HEK293 (cell line): Measurements from ENCODE around the gene PRDM10.

Experiments used
- CTCF ChIA-PET: fragments of 350-600 bp; formaldehyde crosslinking; extraction: SDS; loops from one replicate; lab custom pipeline; 2021; ENCODE audit warnings: antibody characterized with exemption; lab: Yijun Ruan, JAX
- POLR2A ChIA-PET: fragments of 300-600 bp; formaldehyde crosslinking; extraction: SDS; loops from one replicate; lab custom pipeline; 2020; ENCODE audit warnings: antibody characterized with exemption, inconsistent platforms; lab: Yijun Ruan, JAX
- H3K27ac ChIP-seq: fragments of 200-500 bp; sonication (Bioruptor generic); 2 replicates; pipeline ENCODE4 v1.5.1; 2014; ENCODE audit warnings: low read depth, low read length, control low read depth, inconsistent platforms; ENCODE audit errors: extremely low read depth
- H3K36me3 ChIP-seq, 2 experiments: fragments of 200-500 bp in 1 of 2; sonication (Bioruptor generic) in 1 of 2; 1 replicate in 1 of 2; 2 replicates in 1 of 2; pipeline ENCODE4 v1.5.1; 2014 to 2017; ENCODE audit warnings: inconsistent platforms in 2 of 2, low read length in 2 of 2; ENCODE audit not compliant: control insufficient read depth in 2 of 2, insufficient read depth in 1 of 2
- H3K4me1 ChIP-seq: fragments of 200-500 bp; sonication (Bioruptor generic); 2 replicates; pipeline ENCODE4 v1.5.1; 2014; ENCODE audit warnings: mild to moderate bottlenecking, low read length, inconsistent platforms; ENCODE audit not compliant: control insufficient read depth, insufficient read depth
- H3K4me3 ChIP-seq: 2 replicates; pipeline ENCODE4 v1.5.1; 2011; ENCODE audit warnings: low read depth, mild to moderate bottlenecking, control low read depth, low read length, moderate library complexity
- H3K9me3 ChIP-seq: fragments of 200-500 bp; sonication (Bioruptor generic); 2 replicates; pipeline ENCODE4 v1.5.1; 2014; ENCODE audit warnings: low read depth, low read length, inconsistent platforms; ENCODE audit not compliant: control insufficient read depth, insufficient read depth
- BCL11A ChIP-seq: fragments of 450-650 bp; formaldehyde crosslinking; IDR thresholded peaks from 2 replicates; pipeline ENCODE4 v1.5.1; 2016; ENCODE audit warnings: low read depth, missing biosample characterization, missing genetic modification characterization
- BCL11B ChIP-seq: fragments of 450-650 bp; formaldehyde crosslinking; IDR thresholded peaks from 2 replicates; pipeline ENCODE4 v1.5.1; 2016; ENCODE audit warnings: low read depth, missing biosample characterization, missing genetic modification characterization
- GLIS1 ChIP-seq: fragments of 450-650 bp; formaldehyde crosslinking; IDR thresholded peaks from 2 replicates; pipeline ENCODE4 v1.5.1; 2016; ENCODE audit warnings: missing biosample characterization, missing genetic modification characterization
- GLIS2 ChIP-seq: fragments of 450-650 bp; formaldehyde crosslinking; IDR thresholded peaks from 2 replicates; pipeline ENCODE4 v1.5.1; 2016; ENCODE audit warnings: missing biosample characterization, missing genetic modification characterization
- HOXD13 ChIP-seq: sonication (generic); formaldehyde crosslinking; IDR thresholded peaks from 2 replicates; pipeline ENCODE4 v1.8.0; 2022; ENCODE audit warnings: missing genetic modification reagents, borderline replicate concordance
- MZF1 ChIP-seq: fragments of 450-650 bp; formaldehyde crosslinking; IDR thresholded peaks from 2 replicates; pipeline ENCODE4 v1.5.1; 2017; ENCODE audit warnings: missing biosample characterization, missing genetic modification characterization, borderline replicate concordance
- PBX3 ChIP-seq: sonication (generic); formaldehyde crosslinking; IDR thresholded peaks from 2 replicates; pipeline ENCODE4 v1.8.1; 2022; ENCODE audit warnings: mild to moderate bottlenecking, moderate library complexity, missing genetic modification reagents
- PRDM10 ChIP-seq: fragments of 450-650 bp; formaldehyde crosslinking; IDR thresholded peaks from 2 replicates; pipeline ENCODE4 v1.5.1; 2016; ENCODE audit warnings: missing biosample characterization, missing genetic modification characterization
- RBAK ChIP-seq: fragments of 450-650 bp; formaldehyde crosslinking; IDR thresholded peaks from 2 replicates; pipeline ENCODE4 v1.5.1; 2016; ENCODE audit warnings: missing biosample characterization, missing genetic modification characterization
- REPIN1 ChIP-seq: fragments of 450-650 bp; formaldehyde crosslinking; IDR thresholded peaks from 2 replicates; pipeline ENCODE4 v1.5.1; 2017; ENCODE audit warnings: missing biosample characterization, missing genetic modification characterization, low read depth
- SCRT2 ChIP-seq: fragments of 450-650 bp; formaldehyde crosslinking; IDR thresholded peaks from 2 replicates; pipeline ENCODE4 v1.5.1; 2016; ENCODE audit warnings: missing biosample characterization, missing genetic modification characterization
- SP2 ChIP-seq: fragments of 450-650 bp; formaldehyde crosslinking; IDR thresholded peaks from 2 replicates; pipeline ENCODE4 v1.5.1; 2016; ENCODE audit warnings: missing biosample characterization, missing genetic modification characterization
- SP7 ChIP-seq: fragments of 450-650 bp; formaldehyde crosslinking; IDR thresholded peaks from 2 replicates; pipeline ENCODE4 v1.5.1; 2016; ENCODE audit warnings: missing biosample characterization, missing genetic modification characterization
- ZBTB17 ChIP-seq: fragments of 450-650 bp; formaldehyde crosslinking; IDR thresholded peaks from 2 replicates; pipeline ENCODE4 v1.5.1; 2016; ENCODE audit warnings: missing biosample characterization, missing genetic modification characterization
- ZBTB21 ChIP-seq: fragments of 450-650 bp; formaldehyde crosslinking; IDR thresholded peaks from 2 replicates; pipeline ENCODE4 v1.5.1; 2017; ENCODE audit warnings: missing biosample characterization, missing genetic modification characterization
- ZBTB44 ChIP-seq: fragments of 450-650 bp; IDR thresholded peaks from 2 replicates; pipeline ENCODE4 v1.5.1; 2018; ENCODE audit warnings: missing biosample characterization, mild to moderate bottlenecking, missing genetic modification characterization
- ZNF121 ChIP-seq: fragments of 450-650 bp; formaldehyde crosslinking; IDR thresholded peaks from 2 replicates; pipeline ENCODE4 v1.5.1; 2016; ENCODE audit warnings: missing biosample characterization, missing genetic modification characterization
- ZNF23 ChIP-seq: fragments of 450-650 bp; formaldehyde crosslinking; IDR thresholded peaks from 2 replicates; pipeline ENCODE4 v1.5.1; 2016; ENCODE audit warnings: missing biosample characterization, missing genetic modification characterization, borderline replicate concordance
- ZNF354C ChIP-seq: fragments of 450-650 bp; formaldehyde crosslinking; IDR thresholded peaks from 2 replicates; pipeline ENCODE4 v1.5.1; 2016; ENCODE audit warnings: missing biosample characterization, missing genetic modification characterization, low read depth, borderline replicate concordance
- ZNF473 ChIP-seq: fragments of 450-650 bp; formaldehyde crosslinking; IDR thresholded peaks from 2 replicates; pipeline ENCODE4 v1.5.1; 2017; ENCODE audit warnings: missing biosample characterization, missing genetic modification characterization
- ZNF549 ChIP-seq: fragments of 450-650 bp; IDR thresholded peaks from 2 replicates; pipeline ENCODE4 v1.5.1; 2018; ENCODE audit warnings: missing biosample characterization, missing genetic modification characterization, mild to moderate bottlenecking, inconsistent platforms, moderate library complexity
- ZNF571 ChIP-seq: fragments of 450-650 bp; formaldehyde crosslinking; IDR thresholded peaks from 2 replicates; pipeline ENCODE4 v1.5.0; 2017; ENCODE audit warnings: missing biosample characterization, missing genetic modification characterization
- ZNF623 ChIP-seq: fragments of 450-650 bp; formaldehyde crosslinking; IDR thresholded peaks from 2 replicates; pipeline ENCODE4 v1.5.1; 2016; ENCODE audit warnings: missing biosample characterization, missing genetic modification characterization
- ZNF626 ChIP-seq: fragments of 450-650 bp; sonication (Bioruptor Pico); formaldehyde crosslinking; IDR thresholded peaks from 2 replicates; pipeline ENCODE4 v1.5.1; 2018; ENCODE audit warnings: missing biosample characterization, missing genetic modification characterization, inconsistent platforms
- ZNF654 ChIP-seq: fragments of 450-650 bp; formaldehyde crosslinking; IDR thresholded peaks from 2 replicates; pipeline ENCODE4 v1.5.1; 2016; ENCODE audit warnings: low read depth, missing biosample characterization, missing genetic modification characterization

The PRDM10 gene

GRCh38 chr11:130000552-130001176 is 2.0 kb downstream of the PRDM10 start:
- no peak overlapping the region for H3K4me3 ChIP-seq
- CTCF ChIA-PET = interaction anchor here (0.6 to 1.2 kb wide), 4 partner anchors 67 to 134 kb away, joined by 3 to 4 read pairs (median 4); no protein-coding TSS in a partner anchor

GRCh38 chr11:129999407-129999806 is 3.2 kb downstream of the PRDM10 start:
- H3K36me3 ChIP-seq = no peaks in the 10 kb centered on the region
- CTCF ChIA-PET = interaction anchor here (1.1 kb wide), 1 partner anchor 135 kb away, joined by 3 read pairs; no protein-coding TSS in a partner anchor
- H3K4me1 ChIP-seq = no peaks in the 10 kb centered on the region
- no peak overlapping the region for H3K4me3 ChIP-seq
- no peak overlapping the region for H3K27ac ChIP-seq
- POLR2A ChIA-PET = interaction anchor here (0.5 kb wide), 1 partner anchor 294 kb away, joined by 6 read pairs; no protein-coding TSS in a partner anchor
- no peaks in the 10 kb centered on the region for H3K9me3 ChIP-seq
- TF ChIP-seq ZNF23 (tag by site-specific recombination) (no peak), REPIN1 (tag by site-specific recombination) (no peak), ZBTB44 (tag by site-specific recombination) (no peak), MZF1 (tag by site-specific recombination) (no peak), ZNF549 (tag by site-specific recombination) (no peak), SP7 (tag by site-specific recombination) (peak; percentile 41; the same call in 1 of the 2 replicates)

More at GRCh38 chr11:130000552-130001176, 2.0 kb downstream of the PRDM10 start:
- TF ChIP-seq GLIS1 (tag by site-specific recombination) (no peak), HOXD13 (no peak), BCL11B (tag by site-specific recombination) (no peak), MZF1 (tag by site-specific recombination) (peak; percentile 60; the same call in 1 of the 2 replicates), PRDM10 (tag by site-specific recombination) (peak; percentile 43; the same call in 1 of the 2 replicates)
- TF ChIP-seq, all 188 proteins: peak for 2
- POLR2A ChIA-PET = interaction anchor here (3.8 kb wide), 1 partner anchor 10 kb away, joined by 41 read pairs; no protein-coding TSS in a partner anchor
- H3K36me3 ChIP-seq = no peaks in the 10 kb centered on the region
- no peak overlapping the region for H3K27ac ChIP-seq
- H3K9me3 ChIP-seq = no peaks in the 10 kb centered on the region
- H3K4me1 ChIP-seq = no peaks in the 10 kb centered on the region

- Histone ChIP-seq H3K9me3 (no peaks in the 10 kb centered on the region), H3K4me1 (no peaks in the 10 kb centered on the region), H3K4me3 (no peak overlapping the region), H3K36me3 (no peaks in the 10 kb centered on the region), H3K27ac (no peak overlapping the region)
- CTCF ChIA-PET = interaction anchor here (1.2 to 1.3 kb wide), 2 partner anchors 79 to 133 kb away, joined by 3 to 4 read pairs; no protein-coding TSS in a partner anchor
- POLR2A ChIA-PET = no interaction called here
- TF ChIP-seq SP2 (tag by site-specific recombination) (no peak), ZNF571 (tag by site-specific recombination) (no peak), ZNF654 (tag by site-specific recombination) (no peak), ZNF626 (tag by site-specific recombination) (no peak), GLIS2 (tag by site-specific recombination) (no peak), BCL11A (no peak), ZNF121 (tag by site-specific recombination) (no peak), ZNF623 (tag by site-specific recombination) (no peak), ZBTB17 (no peak), ZNF473 (tag by site-specific recombination) (no peak), SCRT2 (no peak), ZNF23 (tag by site-specific recombination) (no peak), ZBTB21 (tag by site-specific recombination) (no peak), ZNF354C (no peak), RBAK (no peak), PBX3 (CRISPR knock-in tag) (no peak)
Observed at GRCh38 chr11:129998905-129999304, 3.7 kb downstream of the PRDM10 start.
